T-helper 22 cell (primary cell): ENCODE data around the gene AGXT2.

Source experiments
- DNase-seq: peaks from one replicate; pipeline ENCODE4 v3.0.0-alpha.2; 2020; ENCODE audit warnings: low read depth

The AGXT2 gene

GRCh38 chr5:35047785-35048404 lies at the start of gene AGXT2:
TSS of gene AGXT2 (minus strand) at chr5:35047949. CDS start at chr5:35047892, 57 bp downstream.
- DNase-seq: no peak

- DNase-seq: no peak
Observed at GRCh38 chr5:35096932-35097331, 49.2 kb upstream of the AGXT2 start.

- no peak for DNase-seq
Observed at GRCh38 chr5:35096216-35096615, 48.5 kb upstream of the AGXT2 start.

GRCh38 chr5:35095366-35095765 lies 47.6 kb upstream of the AGXT2 start:
- no peak for DNase-seq

- DNase-seq: no peak
Observed at GRCh38 chr5:35094948-35095347, 47.2 kb upstream of the AGXT2 start.

- DNase-seq: no peak
Observed at GRCh38 chr5:35092703-35093102, 45.0 kb upstream of the AGXT2 start.

- no peak for DNase-seq
Observed at GRCh38 chr5:35091704-35092103, 44.0 kb upstream of the AGXT2 start.

- DNase-seq: peak; percentile 9
Observed at GRCh38 chr5:35089334-35090314, 41.9 kb upstream of the AGXT2 start.

GRCh38 chr5:35087991-35088390 lies 40.2 kb upstream of the AGXT2 start:
- DNase-seq: no peak

GRCh38 chr5:35083150-35083549 lies 35.4 kb upstream of the AGXT2 start:
- DNase-seq: no peak

GRCh38 chr5:35082530-35082929 lies 34.8 kb upstream of the AGXT2 start:
- no peak for DNase-seq

- no peak for DNase-seq
Observed at GRCh38 chr5:35081134-35081533, 33.4 kb upstream of the AGXT2 start.

GRCh38 chr5:35073160-35073559 lies 25.4 kb upstream of the AGXT2 start:
- DNase-seq: no peak

GRCh38 chr5:35069188-35069587 lies 21.4 kb upstream of the AGXT2 start:
- no peak for DNase-seq

GRCh38 chr5:35067985-35068384 lies 20.2 kb upstream of the AGXT2 start:
- no peak for DNase-seq

- DNase-seq: no peak
Observed at GRCh38 chr5:35066260-35066795, 18.6 kb upstream of the AGXT2 start.

- DNase-seq: no peak
Observed at GRCh38 chr5:35063414-35063813, 15.7 kb upstream of the AGXT2 start.

GRCh38 chr5:35061211-35061770 lies 13.5 kb upstream of the AGXT2 start:
- DNase-seq: no peak

GRCh38 chr5:35060236-35060635 lies 12.5 kb upstream of the AGXT2 start:
- DNase-seq: no peak

- DNase-seq: no peak
Observed at GRCh38 chr5:35059251-35059650, 11.5 kb upstream of the AGXT2 start.

GRCh38 chr5:35058374-35058788 lies 10.6 kb upstream of the AGXT2 start:
- DNase-seq: no peak

- DNase-seq: no peak
Observed at GRCh38 chr5:35056686-35057085, 8.9 kb upstream of the AGXT2 start.

- DNase-seq: no peak
Observed at GRCh38 chr5:35052838-35053237, 5.1 kb upstream of the AGXT2 start.
